A549 (cell line): Measurements from ENCODE around the gene GAREM1. TPM values are rescaled to one million over a fixed set of nuclear protein-coding genes. Genes with fewer than 3 reads are reported as not detected.

Experiments used
- ATAC-seq, 2 experiments: fragments of 200-7000 bp in 1 of 2; fragments of >200 bp in 1 of 2; cut with Nextera tagmentation in 1 of 2; cut with Tn5 transposase in 1 of 2; 3 replicates each; pipeline versions ENCODE4 v1.8.0 to v1.9.1; 2018 to 2020; ENCODE audit warnings: mild to moderate bottlenecking in 1 of 2, moderate library complexity in 1 of 2
- CTCF ChIA-PET: fragments of 300-600 bp; sonication (Branson Sonifier 250); formaldehyde crosslinking; extraction: SDS; loops from one replicate; lab custom pipeline; 2021; ENCODE audit warnings: antibody characterized with exemption, inconsistent platforms; lab: Yijun Ruan, JAX
- POLR2A ChIA-PET: fragments of 350-600 bp; formaldehyde crosslinking; extraction: SDS; loops from one replicate; lab custom pipeline; 2021; ENCODE audit warnings: antibody characterized with exemption, inconsistent platforms; lab: Yijun Ruan, JAX
- DNase-seq, 2 experiments: peaks; one replicate each; pipeline versions ENCODE4 v3.0.0 to v3.0.0-alpha.2; 2011 to 2016; ENCODE audit warnings: low read depth in 1 of 2, low spot score in 1 of 2
- FAIRE-seq: peaks from 2 replicates; lab custom pipeline; 2011; peaks lifted over from hg19 to GRCh38; lab: Jason Lieb, UNC
- H3K27ac ChIP-seq, 2 experiments: fragments of >200 bp; sonication (Bioruptor Twin); formaldehyde crosslinking; 3 replicates each; pipeline ENCODE4 v1.5.1; 2016 to 2017
- H3K4me1 ChIP-seq: fragments of >200 bp; sonication (Bioruptor Twin); formaldehyde crosslinking; 3 replicates; pipeline ENCODE4 v1.6.1; 2016
- H3K4me2 ChIP-seq: fragments of >200 bp; sonication (Bioruptor Twin); formaldehyde crosslinking; 3 replicates; pipeline ENCODE4 v1.6.1; 2016
- H3K4me3 ChIP-seq: fragments of >200 bp; sonication (Bioruptor Twin); formaldehyde crosslinking; 3 replicates; pipeline ENCODE4 v1.5.1; 2016
- H3K9me3 ChIP-seq: fragments of >200 bp; sonication (Bioruptor Twin); formaldehyde crosslinking; 3 replicates; pipeline ENCODE4 v1.6.1; 2016
- BHLHE40 ChIP-seq: IDR thresholded peaks from 2 replicates; pipeline ENCODE4 v1.6.1; 2012; ENCODE audit warnings: low read depth, low read length, inconsistent platforms
- CBX8 ChIP-seq: fragments of 200-600 bp; sonication (generic); IDR thresholded peaks from 2 replicates; pipeline ENCODE4 v1.6.1; 2016
- CHD2 ChIP-seq: fragments of 150-350 bp; IDR thresholded peaks from 2 replicates; pipeline ENCODE4 v1.6.1; 2014; ENCODE audit warnings: low read length; ENCODE audit not compliant: partially characterized antibody
- EHF ChIP-seq: fragments of 250-450 bp; sonication (Bioruptor Pico); IDR thresholded peaks from 2 replicates; pipeline ENCODE4 v1.5.0; 2020; ENCODE audit warnings: mild to moderate bottlenecking
- EHMT2 ChIP-seq: fragments of 200-600 bp; sonication (generic); IDR thresholded peaks from 2 replicates; pipeline ENCODE4 v1.6.1; 2016; ENCODE audit warnings: antibody characterized with exemption, low read depth, mild to moderate bottlenecking, moderate library complexity
- ESRRA ChIP-seq: fragments of 150-350 bp; IDR thresholded peaks from 2 replicates; pipeline ENCODE4 v1.6.1; 2014; ENCODE audit warnings: mild to moderate bottlenecking, low read length, borderline replicate concordance
- FOSL2 ChIP-seq, 2 experiments: fragments of 450-650 bp in 1 of 2; fragments of >200 bp in 1 of 2; sonication (Bioruptor Twin) in 1 of 2; formaldehyde crosslinking; IDR thresholded peaks; 2 replicates each; pipeline versions ENCODE4 v1.5.0 to v1.6.1; 2016 to 2020; ENCODE audit warnings: mild to moderate bottlenecking in 1 of 2, moderate library complexity in 1 of 2
- FOXS1 ChIP-seq: fragments of 250-450 bp; sonication (Bioruptor Pico); IDR thresholded peaks from 2 replicates; pipeline ENCODE4 v1.5.0; 2020; ENCODE audit warnings: mild to moderate bottlenecking, moderate library complexity
- HEYL ChIP-seq: fragments of 250-450 bp; sonication (Bioruptor Pico); IDR thresholded peaks from 2 replicates; pipeline ENCODE4 v1.8.0; 2021; ENCODE audit warnings: mild to moderate bottlenecking, moderate library complexity
- HOXA7 ChIP-seq: fragments of 250-450 bp; sonication (Bioruptor Pico); IDR thresholded peaks from 2 replicates; pipeline ENCODE4 v1.5.0; 2020; ENCODE audit warnings: mild to moderate bottlenecking, moderate library complexity
- KDM1A ChIP-seq: fragments of 200-600 bp; sonication (generic); IDR thresholded peaks from 2 replicates; pipeline ENCODE4 v1.6.1; 2016; ENCODE audit warnings: low read depth, mild to moderate bottlenecking
- MAFK ChIP-seq: fragments of 450-650 bp; IDR thresholded peaks from 2 replicates; pipeline ENCODE4 v1.6.1; 2014; ENCODE audit not compliant: partially characterized antibody
- MAZ ChIP-seq: fragments of 150-350 bp; IDR thresholded peaks from 2 replicates; pipeline ENCODE4 v1.6.1; 2014; ENCODE audit warnings: antibody characterized with exemption, low read depth, low read length, borderline replicate concordance
- NFE2L2 ChIP-seq: fragments of 150-350 bp; conservative IDR thresholded peaks from 2 replicates; pipeline ENCODE4 v1.6.1; 2014; ENCODE audit warnings: low read length
- PHF8 ChIP-seq: fragments of 200-600 bp; sonication (generic); IDR thresholded peaks from 2 replicates; pipeline ENCODE4 v1.6.1; 2016; ENCODE audit warnings: low read depth, mild to moderate bottlenecking, antibody characterized with exemption, moderate library complexity, borderline replicate concordance
- POLR2A ChIP-seq: IDR thresholded peaks from 2 replicates; pipeline ENCODE4 v1.6.1; 2012; ENCODE audit warnings: mild to moderate bottlenecking, low read length
- POLR2AphosphoS2 ChIP-seq: conservative IDR thresholded peaks from 2 replicates; pipeline ENCODE4 v1.6.1; 2012; ENCODE audit warnings: low read length, improper control_type of control experiment, inconsistent platforms
- RCOR1 ChIP-seq: fragments of 150-350 bp; IDR thresholded peaks from 2 replicates; pipeline ENCODE4 v1.6.1; 2014; ENCODE audit warnings: antibody characterized with exemption, low read length, low read depth
- REST ChIP-seq: fragments of 200-600 bp; sonication (generic); IDR thresholded peaks from 2 replicates; pipeline ENCODE4 v1.6.1; 2016; ENCODE audit warnings: antibody characterized with exemption, mild to moderate bottlenecking, moderate library complexity
- SREBF2 ChIP-seq: fragments of 450-650 bp; IDR thresholded peaks from 2 replicates; pipeline ENCODE4 v1.6.1; 2014; ENCODE audit warnings: mild to moderate bottlenecking, moderate library complexity
- TP53 ChIP-seq: fragments of 250-450 bp; sonication (Bioruptor Pico); IDR thresholded peaks from 2 replicates; pipeline ENCODE4 v1.5.0; 2021; ENCODE audit warnings: mild to moderate bottlenecking, moderate library complexity
- ZNF302 ChIP-seq: fragments of 250-450 bp; sonication (Bioruptor Pico); IDR thresholded peaks from 2 replicates; pipeline ENCODE4 v1.9.0; 2021; ENCODE audit warnings: inconsistent platforms, mild to moderate bottlenecking, moderate library complexity
- ZSCAN20 ChIP-seq: fragments of 250-450 bp; sonication (Bioruptor Pico); IDR thresholded peaks from 2 replicates; pipeline ENCODE4 v1.8.0; 2022; ENCODE audit warnings: mild to moderate bottlenecking, moderate library complexity
- WGBS: methylation state at CpG from one replicate; pipeline ENCODE4 v1.1.6; 2017; ENCODE audit errors: missing lambda C conversion rate; 5-methylcytosine and 5-hydroxymethylcytosine counted together
- polyA plus RNA-seq, 4 experiments: library from polyadenylated mRNA; depleted of rRNA in 3 of 4; stranded (reverse); fragments of >200 nt; fragmentation: RNase III in 1 of 4; extraction: RNeasy Plus Mini Kit Qiagen cat#74134 plus additional on column Dnase treatment in 1 of 4; gene quantifications; 2 replicates in 3 of 4; 3 replicates in 1 of 4; pipeline ENCODE4 v1.2.3, GENCODE V29; 2011 to 2017
- TF ChIP-seq, protein P1 (sequence below): fragments of >200 bp; sonication (Bioruptor Twin); formaldehyde crosslinking; IDR thresholded peaks from 3 replicates; pipeline ENCODE4 v1.5.1; 2016
- TF ChIP-seq, protein P2 (sequence below): IDR thresholded peaks from 2 replicates; pipeline ENCODE4 v1.6.1; 2012
- TF ChIP-seq, protein P3 (sequence below): fragments of 150-350 bp; IDR thresholded peaks from 2 replicates; pipeline ENCODE4 v1.6.1; 2014; ENCODE audit warnings: low read depth, mild to moderate bottlenecking, low read length

GAREM1 gene
- polyA plus RNA-seq, 2 of the 4 experiments (the other 2 are of a cell fraction), result 1.3 to 5.0 TPM

GRCh38 chr18:32264401-32264800 is 206.3 kb downstream of the GAREM1 start:
- Histone ChIP-seq H3K27ac (no peak overlapping the region), H3K4me3 (no peak overlapping the region), H3K4me1 (no peaks in the 10 kb centered on the region), H3K4me2 (no peak overlapping the region), H3K9me3 (no peaks in the 10 kb centered on the region)
- TF ChIP-seq KDM1A (no peak), FOXS1 (CRISPR knock-in tag) (no peak), RCOR1 (no peak), MAFK (no peak), POLR2A (no peak), CBX8 (no peak), SREBF2 (no peak), EHF (CRISPR knock-in tag) (no peak), BHLHE40 (no peak), HEYL (CRISPR knock-in tag) (no peak), TP53 (CRISPR knock-in tag) (no peak), ZNF302 (no peak), ESRRA (no peak), FOSL2 (IDR thresholded peaks at IDR 0.05) (no peak), FOSL2 (CRISPR knock-in tag; IDR thresholded peaks at IDR 0.05) (no peak)
- TF ChIP-seq, protein P1, sequence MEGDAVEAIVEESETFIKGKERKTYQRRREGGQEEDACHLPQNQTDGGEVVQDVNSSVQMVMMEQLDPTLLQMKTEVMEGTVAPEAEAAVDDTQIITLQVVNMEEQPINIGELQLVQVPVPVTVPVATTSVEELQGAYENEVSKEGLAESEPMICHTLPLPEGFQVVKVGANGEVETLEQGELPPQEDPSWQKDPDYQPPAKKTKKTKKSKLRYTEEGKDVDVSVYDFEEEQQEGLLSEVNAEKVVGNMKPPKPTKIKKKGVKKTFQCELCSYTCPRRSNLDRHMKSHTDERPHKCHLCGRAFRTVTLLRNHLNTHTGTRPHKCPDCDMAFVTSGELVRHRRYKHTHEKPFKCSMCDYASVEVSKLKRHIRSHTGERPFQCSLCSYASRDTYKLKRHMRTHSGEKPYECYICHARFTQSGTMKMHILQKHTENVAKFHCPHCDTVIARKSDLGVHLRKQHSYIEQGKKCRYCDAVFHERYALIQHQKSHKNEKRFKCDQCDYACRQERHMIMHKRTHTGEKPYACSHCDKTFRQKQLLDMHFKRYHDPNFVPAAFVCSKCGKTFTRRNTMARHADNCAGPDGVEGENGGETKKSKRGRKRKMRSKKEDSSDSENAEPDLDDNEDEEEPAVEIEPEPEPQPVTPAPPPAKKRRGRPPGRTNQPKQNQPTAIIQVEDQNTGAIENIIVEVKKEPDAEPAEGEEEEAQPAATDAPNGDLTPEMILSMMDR, result no peak
- TF ChIP-seq, protein P2, sequence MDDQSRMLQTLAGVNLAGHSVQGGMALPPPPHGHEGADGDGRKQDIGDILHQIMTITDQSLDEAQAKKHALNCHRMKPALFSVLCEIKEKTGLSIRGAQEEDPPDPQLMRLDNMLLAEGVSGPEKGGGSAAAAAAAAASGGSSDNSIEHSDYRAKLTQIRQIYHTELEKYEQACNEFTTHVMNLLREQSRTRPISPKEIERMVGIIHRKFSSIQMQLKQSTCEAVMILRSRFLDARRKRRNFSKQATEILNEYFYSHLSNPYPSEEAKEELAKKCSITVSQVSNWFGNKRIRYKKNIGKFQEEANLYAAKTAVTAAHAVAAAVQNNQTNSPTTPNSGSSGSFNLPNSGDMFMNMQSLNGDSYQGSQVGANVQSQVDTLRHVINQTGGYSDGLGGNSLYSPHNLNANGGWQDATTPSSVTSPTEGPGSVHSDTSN, result no peak
- DNase-seq (no peak), ATAC-seq (no peak), FAIRE-seq (no peak)
- 68% methylated on average over 2 of the region's 2 CpGs for WGBS
- CTCF ChIA-PET, result no interaction called here
- POLR2A ChIA-PET, result no interaction called here

- H3K4me3 ChIP-seq, result no peak overlapping the region
- no peaks in the 10 kb centered on the region for H3K9me3 ChIP-seq
- ChIA-PET POLR2A (no interaction called here), CTCF (interaction anchor here (3.7 kb wide), 1 partner anchor 10 kb away, joined by 18 read pairs; no protein-coding TSS in a partner anchor)
- no peak overlapping the region for H3K4me2 ChIP-seq
- no peak for FAIRE-seq
- WGBS, result 0% methylated on average over 1 of the region's 1 CpG
- no peak overlapping the region for H3K27ac ChIP-seq
- H3K4me1 ChIP-seq, result no peaks in the 10 kb centered on the region
- ATAC-seq, result no peak
- DNase-seq, result no peak
- TF ChIP-seq, protein P1, result no peak
- TF ChIP-seq EHMT2, result no peak
- no peak for TF ChIP-seq KDM1A
- TF ChIP-seq POLR2AphosphoS2, result no peak
- TF ChIP-seq, protein P2, result no peak
- TF ChIP-seq RCOR1, result no peak
- TF ChIP-seq ESRRA, result no peak
- no peak for TF ChIP-seq PHF8
- TF ChIP-seq ZSCAN20 (CRISPR knock-in tag), result no peak
- no peak for TF ChIP-seq MAZ
- TF ChIP-seq ZNF302, result no peak
- no peak for TF ChIP-seq BHLHE40
- no peak for TF ChIP-seq HEYL (CRISPR knock-in tag)
- no peak for TF ChIP-seq REST
- TF ChIP-seq CBX8, result no peak
- no peak for TF ChIP-seq HOXA7 (CRISPR knock-in tag)
- TF ChIP-seq, protein P3, sequence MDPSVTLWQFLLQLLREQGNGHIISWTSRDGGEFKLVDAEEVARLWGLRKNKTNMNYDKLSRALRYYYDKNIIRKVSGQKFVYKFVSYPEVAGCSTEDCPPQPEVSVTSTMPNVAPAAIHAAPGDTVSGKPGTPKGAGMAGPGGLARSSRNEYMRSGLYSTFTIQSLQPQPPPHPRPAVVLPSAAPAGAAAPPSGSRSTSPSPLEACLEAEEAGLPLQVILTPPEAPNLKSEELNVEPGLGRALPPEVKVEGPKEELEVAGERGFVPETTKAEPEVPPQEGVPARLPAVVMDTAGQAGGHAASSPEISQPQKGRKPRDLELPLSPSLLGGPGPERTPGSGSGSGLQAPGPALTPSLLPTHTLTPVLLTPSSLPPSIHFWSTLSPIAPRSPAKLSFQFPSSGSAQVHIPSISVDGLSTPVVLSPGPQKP, result no peak
- TF ChIP-seq NFE2L2, result no peak
- TF ChIP-seq CHD2, result no peak
Measured at GRCh38 chr18:32262092-32262491, 208.6 kb downstream of the GAREM1 start.
